NCI-H748 treated with DMSO at 0.1 percent for 48 hours (cell line): Measurements from ENCODE around the gene TMEM95.

Experiments
- DNase-seq: peaks from one replicate; lab custom pipeline; 2025; lab: John Stamatoyannopoulos, UW

TMEM95 gene

DNA sequence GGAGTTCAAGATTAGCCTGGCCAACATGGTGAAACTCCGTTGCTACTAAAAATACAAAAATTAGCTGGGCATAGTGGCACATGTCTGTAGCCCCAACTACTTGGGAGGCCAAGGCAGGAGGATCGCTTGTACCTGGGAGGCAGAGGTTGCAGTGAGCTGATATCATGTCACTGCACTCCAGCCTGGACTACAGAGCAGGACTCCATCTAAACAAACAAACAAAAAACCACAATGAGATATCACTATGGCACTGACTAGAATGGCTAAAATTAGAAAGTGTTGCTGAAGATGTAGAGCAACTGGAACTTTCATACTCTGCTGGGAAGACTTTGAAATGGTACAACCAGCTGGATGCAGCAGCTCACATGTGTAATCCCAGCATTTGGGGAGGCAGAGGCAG lies 19.4 kb downstream of the TMEM95 start:
- DNase-seq = no peak

DNA sequence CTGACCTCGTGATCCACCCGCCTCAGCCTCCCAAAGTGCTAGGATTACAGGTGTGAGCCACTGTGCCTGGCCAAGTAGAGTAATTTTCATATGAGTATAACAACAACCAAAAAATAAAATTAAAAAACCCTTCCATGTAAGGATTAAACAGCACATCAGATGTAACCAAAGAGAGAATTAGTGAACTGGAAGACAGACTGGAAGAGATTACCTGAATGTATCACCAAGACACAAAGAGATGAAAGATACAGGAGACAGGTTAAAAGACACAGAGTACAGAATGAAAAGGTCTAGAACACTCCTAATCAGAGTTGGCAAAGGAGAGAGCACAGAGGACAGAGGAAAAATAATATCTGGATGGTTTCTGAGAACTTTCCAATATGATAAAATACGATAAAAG lies 24.2 kb downstream of the TMEM95 start:
- no peak for DNase-seq

DNA sequence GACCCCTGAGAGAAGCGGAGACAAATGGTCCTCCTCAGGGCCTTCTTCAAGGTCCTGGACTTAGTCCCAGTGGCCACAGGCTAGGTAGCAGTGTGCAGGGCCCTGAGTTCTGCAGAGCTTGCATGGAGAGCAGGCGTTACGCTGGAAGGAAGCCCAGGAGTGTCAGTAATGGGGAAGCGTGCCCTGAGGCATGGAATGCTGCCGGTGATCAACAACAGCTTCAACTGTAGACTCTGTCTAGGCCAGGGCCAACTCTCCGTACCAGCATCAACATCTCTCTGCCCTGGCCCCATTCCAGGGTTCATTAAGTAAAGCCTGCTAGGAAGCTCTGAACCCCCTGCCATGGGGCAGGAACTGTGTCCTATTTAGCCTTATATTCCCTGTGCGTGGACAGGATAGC lies 25.4 kb downstream of the TMEM95 start:
- peak; percentile 17 for DNase-seq

DNA sequence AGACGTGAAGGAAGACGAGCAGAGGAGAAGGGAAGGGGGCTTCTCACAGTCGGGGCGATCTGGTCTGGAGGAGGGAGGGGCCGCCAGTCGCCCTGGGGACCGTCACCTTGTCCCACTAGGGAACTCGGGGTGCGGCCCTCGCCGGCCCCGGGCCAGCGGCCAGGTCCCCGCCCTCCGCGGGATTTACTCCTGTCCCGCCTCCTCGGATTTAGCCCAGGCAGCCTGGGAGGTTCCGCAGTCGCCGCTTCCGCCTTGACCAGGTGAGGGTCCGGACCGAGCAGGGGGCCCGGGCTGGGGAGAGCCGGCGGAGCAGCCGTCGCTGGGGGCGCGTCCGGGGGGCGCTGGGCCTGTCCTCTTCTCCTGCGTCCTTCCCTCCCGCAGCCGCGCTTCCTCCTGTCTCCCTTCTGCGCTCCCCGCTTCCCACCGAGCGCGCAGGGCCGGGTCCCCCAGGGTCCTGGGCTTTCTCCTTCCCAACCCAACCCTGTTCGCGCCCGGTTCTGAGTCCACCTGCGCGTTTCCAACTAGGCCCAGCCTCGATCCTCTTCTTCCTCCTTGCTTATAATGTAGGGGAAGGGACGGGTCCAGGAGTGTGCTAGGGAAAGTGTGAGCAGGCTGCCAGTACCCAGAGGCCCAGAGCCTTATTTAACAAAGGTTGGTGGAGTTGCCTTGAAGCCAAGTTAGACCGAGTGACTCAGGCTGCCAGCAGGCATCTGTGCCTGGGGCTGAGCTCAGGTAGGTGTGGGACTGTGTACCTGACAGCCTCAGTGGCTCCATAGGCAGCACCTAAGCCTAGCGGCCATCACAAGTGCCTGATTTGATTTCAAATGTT lies 26.1 kb downstream of the TMEM95 start, which contains the start of gene TNK1:
Gene TNK1 (plus strand): TSS at position 235 of the 829 bp plus-strand sequence. CDS start 1,838 bp downstream, outside the sequence.
- peak; percentile 35 for DNase-seq

DNA sequence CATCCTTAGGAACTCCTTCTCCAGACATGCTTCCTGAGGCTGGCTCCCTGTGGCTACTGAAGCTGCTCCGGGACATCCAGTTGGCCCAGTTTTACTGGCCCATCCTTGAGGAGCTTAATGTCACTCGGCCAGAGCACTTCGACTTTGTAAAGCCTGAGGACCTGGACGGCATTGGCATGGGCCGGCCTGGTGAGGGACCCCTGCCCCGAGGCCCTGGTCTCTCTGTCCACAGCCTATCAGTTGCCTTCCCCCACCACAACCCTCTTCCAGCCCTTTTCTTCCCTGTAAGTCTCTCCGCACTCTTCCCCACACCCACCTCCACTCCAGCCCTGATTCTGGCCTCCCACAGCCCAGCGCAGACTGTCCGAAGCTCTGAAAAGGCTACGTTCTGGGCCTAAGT lies 27.9 kb downstream of the TMEM95 start:
- no peak for DNase-seq

DNA sequence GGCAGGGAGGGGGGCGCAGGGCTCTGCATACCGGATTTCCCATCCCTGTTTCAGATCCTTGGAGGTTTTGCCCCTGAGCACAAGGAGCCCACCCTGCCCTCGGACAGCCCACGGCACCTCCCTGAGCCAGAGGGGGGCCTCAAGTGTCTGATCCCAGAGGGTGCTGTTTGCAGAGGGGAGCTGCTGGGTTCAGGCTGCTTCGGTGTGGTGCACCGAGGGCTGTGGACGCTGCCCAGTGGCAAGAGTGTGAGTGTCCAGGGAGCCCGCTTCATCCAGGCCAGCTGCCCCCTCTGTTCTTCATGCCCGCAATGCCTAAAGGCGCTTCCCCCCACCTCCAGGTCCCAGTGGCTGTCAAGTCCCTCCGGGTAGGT lies 28.4 kb downstream of the TMEM95 start:
- no peak for DNase-seq

DNA sequence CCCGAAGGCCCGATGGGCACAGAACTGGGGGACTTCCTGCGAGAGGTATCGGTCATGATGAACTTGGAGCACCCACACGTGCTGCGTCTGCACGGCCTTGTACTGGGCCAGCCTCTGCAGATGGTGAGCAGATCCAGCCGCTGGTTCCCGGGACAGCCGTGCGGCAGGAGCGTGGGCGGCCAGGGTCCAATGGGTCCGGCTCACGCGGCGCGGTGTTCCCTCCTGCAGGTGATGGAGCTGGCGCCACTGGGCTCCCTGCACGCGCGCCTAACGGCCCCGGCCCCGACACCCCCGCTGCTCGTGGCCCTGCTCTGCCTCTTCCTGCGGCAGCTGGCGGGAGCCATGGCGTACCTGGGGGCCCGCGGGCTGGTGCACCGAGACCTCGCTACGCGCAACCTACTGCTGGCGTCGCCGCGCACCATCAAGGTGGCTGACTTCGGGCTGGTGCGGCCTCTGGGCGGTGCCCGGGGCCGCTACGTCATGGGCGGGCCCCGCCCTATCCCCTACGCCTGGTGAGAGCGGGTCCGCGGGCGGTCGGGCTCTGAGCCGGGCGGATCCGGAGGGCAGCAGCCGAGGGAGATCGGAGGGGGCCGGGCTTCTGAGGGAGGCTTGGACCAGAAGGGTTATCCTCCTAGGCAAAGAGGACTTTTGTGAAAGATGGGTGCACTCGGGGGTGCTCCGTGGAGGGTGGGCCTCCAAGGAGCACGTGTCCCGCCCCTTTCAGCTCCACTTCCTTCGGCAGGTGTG lies 29.0 kb downstream of the TMEM95 start:
- DNase-seq = peak; percentile 85

DNA sequence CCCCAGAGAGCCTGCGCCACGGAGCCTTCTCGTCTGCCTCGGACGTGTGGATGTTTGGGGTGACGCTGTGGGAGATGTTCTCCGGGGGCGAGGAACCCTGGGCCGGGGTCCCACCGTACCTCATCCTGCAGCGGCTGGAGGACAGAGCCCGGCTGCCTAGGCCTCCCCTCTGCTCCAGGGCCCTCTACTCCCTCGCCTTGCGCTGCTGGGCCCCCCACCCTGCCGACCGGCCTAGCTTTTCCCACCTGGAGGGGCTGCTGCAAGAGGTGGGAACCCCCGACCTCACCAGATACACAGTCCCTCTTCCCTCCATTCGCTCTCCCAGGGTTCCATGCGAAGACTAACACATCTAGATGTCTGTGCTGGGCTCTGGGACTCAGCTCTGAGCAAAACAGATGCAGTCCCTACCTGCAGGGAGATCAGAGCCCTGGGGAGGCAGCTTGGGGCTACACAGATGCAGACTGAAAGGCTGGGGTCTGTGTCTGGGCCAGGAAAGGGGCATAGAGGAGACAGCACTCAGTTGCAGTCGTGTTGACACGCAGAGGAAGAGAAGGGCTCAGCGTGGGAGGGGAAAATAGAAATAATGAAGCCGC lies 29.6 kb downstream of the TMEM95 start:
- DNase-seq = no peak

DNA sequence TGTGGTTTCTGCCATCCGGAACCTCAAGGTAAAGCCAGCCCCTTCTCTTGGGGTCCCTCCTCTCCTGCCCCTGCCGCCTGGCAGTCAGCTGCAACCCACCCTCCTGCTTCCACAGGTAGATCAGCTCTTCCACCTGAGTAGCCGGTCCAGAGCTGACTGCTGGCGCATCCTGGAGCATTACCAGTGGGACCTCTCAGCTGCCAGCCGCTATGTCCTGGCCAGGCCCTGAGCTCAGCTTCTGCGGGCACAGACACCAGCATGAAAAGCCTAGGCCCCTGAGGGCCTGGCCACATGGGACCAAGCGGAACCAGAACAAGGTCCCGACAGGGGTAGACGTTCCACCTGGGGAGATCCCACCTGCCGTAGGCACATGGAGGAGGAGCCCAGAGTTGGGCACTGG lies 33.9 kb downstream of the TMEM95 start:
- no peak for DNase-seq

DNA sequence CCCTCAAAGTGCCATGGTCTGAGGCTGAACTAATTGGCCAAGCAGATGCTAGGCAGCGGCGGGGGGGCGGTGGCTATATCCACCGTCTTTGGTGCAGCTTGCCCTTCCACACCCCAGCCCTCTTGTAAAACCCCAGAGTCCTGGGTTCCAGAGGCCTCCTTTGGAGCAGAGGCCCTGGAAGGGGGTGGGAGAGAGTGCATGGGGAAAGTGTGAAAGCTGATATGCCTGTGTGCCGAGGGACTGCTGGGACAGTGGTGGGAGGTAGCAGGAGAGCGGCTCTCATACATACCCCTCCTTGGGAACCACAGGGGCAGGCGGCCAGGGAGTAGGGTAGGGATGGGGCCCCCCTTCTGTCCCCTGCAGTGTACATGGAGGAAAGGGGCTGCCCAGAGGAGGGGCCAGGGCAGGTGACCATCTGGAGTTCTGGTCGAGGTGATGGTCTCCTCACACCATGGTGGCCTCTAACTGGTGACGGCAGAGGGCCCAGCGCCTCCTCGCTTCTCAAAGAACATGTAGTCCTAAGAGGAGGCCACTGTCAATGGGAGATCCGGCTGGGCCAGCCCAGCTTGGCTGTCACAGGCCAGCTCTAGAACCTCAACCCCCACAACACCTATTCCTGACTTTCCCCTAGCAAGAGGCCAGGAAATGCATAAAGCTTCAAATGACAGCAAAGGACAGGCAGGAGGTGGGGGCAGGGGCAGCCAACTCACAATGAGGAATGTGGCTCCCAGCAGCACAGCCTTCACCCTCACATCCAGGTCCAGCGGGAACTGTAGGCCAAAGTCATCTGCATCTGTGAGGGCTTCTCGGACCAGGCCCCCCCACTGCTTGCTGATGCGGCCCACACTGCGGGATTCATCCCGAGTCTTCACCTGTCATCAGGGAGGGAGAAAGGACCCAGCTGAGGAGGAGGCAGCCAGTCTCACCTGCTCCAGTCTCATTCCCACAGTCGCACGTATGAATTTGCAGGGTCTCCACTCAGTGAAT lies 35.3 kb downstream of the TMEM95 start:
- DNase-seq = no peak

DNA sequence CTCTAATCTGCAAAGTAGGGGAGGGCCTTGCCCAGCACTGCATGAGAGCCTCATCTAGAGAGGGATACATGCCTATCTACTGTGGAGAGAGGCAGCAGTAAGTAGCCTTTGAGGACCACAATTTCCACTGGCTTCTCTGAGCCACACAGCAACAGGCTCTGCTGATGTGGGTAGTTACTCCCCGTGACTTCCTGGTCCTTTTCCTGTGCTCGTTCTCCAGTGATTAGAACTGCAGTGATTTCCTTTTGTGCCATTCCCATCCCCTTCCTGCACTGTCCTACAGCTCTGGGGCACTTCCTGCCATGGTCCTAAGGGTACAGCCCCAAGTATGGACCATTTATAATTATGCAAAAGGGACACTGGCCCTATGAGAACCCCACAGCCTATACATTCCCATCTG lies 36.4 kb downstream of the TMEM95 start:
- no peak for DNase-seq

DNA sequence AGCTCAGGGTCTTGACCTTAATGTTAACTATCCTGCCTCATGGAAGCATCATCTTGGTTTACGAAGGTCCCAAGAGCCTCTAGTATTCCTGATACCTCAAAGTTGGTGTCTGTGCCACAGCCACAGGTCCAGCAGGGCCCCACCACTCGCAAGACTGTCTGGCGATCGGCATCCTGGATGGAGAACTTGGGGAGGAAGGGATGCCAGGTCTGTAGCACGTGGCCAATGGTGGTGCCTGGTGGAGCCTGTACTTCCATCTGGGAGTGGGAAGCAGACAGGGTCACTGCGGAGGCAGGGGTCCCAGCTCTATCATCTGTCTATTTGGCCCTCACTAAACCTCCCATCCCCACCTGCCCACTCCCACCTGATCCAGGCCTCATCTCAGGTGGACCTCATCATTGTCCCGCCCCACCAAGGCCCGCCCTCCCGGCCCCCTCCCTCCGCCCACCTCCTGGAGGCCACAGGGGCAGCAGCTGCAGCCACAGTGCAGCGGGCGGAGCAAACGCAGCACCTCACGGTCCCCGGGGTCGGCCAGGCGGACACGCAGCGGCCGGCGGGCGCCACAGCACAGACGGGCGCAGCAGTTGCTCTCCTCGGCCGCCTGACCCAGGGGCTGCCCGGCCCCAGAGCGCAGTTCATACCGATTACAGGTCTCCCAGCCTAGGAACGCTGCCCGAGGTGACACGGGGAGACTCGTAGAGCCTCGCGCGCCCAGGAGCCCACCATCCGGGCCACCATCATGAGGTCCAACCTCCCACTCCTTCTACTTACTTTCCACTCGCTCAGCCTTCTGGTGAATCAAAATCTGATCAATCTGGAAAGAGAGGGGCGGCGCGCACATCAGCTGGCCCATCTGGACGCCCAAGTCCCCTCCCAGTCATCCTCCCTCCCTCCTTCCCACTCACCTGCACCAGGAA lies 38.0 kb downstream of the TMEM95 start:
- DNase-seq = no peak

DNA sequence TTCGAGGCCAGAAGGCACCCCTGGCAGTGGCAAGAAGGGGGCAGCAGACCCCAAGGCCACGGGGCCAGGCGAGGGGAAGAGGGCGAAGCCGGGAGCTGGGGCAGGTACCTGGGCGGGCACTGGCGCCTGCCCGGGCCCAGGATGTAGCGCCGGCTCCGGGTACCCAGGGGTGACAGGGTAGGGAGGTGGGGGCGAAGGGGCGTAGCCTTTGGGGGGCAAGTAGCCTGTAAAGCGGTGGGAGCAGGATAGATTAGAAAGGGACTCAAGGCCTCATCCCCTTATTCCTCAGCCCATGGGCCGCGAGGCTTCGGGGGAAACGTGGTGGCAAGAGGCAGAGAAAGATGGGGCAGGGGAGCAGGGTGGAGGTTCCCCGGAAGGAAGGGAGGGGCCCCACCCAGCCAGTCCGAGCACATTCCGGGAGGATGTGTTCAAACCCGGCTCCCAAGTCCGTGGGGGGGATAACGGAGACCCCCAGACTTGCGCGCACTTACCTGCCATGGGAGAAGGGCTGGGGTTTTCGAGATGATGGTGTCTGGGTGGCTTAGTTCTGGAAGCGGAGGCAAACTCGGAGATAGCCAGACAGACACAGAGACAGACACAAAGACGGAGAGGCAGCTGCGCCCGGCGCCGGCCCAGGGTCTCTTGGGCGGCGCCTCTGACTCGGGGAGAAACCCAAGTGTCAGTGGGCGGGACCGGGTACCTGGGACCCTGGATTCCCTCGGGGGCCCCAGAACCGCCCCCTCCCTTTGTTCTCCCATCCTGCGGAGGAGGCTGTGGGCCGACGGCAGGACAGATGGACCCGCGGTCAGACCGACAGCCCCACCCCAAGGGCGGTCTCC lies 38.9 kb downstream of the TMEM95 start:
- peak; percentile 77 for DNase-seq

DNA sequence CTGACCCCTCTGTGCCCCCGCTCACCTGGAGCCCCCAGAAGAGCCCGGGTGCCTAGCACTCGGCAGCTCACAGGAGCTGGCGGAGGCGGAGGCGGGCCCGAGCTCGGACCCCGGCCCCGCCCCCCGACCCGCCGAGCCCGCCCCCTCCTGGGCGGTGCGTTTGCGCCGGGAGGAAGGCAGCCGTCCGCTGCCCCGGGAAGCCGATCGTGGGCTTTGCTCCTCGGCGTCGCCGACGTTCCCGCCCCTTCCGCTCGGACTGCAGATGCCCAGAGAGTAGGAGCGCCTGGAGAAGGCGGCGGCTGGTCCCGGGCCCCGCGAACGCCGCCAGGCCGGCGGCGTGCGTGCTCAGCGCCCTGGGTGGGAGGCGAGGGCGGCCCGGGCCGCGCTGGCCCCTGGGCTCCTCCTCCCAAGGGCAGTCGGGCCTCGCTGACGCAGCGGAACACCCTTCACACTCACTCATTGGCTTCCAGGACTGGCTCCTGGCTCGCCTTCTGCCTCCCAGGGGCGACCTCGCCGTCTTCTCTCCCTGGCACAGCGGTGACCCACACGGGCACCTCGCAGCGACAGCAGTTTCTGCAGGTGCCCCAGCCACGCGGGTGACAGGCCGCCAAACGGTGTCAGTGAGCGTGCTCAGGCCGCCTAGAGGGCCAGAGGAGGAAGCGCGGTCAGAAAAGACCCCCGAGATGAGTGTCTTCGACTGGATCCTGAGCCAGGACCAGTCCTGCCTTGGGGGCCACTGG lies 39.7 kb downstream of the TMEM95 start, which contains the start of gene PLSCR3:
Gene PLSCR3 (minus strand): TSS at position 74 of the 740 bp plus-strand sequence. CDS start 415 bp downstream, outside the sequence.
- peak; percentile 80 for DNase-seq

DNA sequence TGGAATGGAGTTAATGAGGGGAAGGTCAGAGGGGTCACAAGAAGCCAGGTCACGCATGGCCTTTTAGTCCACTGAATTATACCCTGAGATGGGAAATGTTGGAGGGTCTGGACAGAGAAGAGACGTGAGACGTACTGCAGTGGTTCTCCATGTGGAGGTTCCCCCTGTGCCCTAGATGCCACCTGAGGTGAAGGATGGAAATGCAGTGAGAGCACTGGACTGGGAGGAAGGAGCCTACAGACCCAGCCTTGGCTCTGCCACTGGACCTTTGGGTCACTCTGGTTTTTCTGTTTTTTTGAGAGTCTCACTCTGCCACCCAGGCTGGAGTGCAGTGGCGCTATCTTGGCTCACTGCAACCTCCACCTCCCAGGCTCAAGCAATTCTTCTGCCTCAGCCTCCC lies 41.2 kb downstream of the TMEM95 start:
- no peak for DNase-seq

DNA sequence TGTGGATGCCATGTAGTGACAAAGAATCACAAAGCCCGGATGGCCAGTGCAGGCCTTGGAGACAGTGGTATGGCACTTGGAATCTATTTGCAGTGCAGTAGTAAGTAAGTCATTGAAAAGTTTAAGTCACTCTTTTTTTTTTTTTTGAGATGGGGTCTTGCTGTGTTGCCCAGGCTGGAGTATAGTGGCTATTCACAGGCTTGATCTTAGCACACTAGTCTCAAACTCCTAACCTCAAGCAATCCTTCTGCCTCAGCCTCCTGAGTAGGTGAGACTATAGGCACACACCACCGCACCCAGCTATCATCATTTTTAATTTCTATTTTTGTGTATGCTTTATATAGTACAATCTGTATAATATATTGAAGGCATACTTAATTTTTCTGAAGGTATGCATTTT lies 43.7 kb downstream of the TMEM95 start:
- DNase-seq = no peak

DNA sequence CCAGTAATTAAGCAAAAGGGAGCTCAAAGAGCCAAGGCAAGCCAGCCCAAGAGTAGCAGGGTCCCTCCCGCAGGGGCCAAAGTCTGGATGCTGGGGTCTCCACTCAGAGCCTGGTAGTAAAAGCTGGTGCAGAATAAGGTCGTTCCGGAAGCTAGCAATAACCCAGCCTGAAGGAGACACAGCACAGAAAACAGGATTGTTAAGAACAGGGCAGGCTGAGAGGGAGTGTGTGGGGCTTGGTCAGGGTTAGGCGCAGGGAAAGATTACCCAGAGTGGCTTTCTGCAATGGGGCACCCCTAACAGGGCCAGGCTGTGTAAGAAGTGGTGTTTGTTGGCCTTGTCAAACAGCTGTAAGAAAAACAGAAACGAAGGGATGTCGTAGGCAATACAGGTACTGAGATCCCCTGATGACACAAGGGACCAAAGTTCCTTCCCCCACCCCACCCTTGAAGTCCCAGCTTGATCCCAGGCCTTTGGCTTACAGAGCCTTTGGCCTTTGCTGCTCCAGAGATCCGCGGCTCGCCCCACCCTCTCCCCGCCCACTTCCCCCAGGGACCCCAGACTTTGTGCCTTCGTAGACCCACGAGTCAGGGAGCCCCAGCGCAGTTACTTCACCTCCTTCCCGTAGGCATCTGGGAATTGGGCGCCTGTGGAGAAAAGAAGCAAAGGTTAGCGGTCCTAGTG lies 48.2 kb downstream of the TMEM95 start:
- peak; percentile 60 for DNase-seq

DNA sequence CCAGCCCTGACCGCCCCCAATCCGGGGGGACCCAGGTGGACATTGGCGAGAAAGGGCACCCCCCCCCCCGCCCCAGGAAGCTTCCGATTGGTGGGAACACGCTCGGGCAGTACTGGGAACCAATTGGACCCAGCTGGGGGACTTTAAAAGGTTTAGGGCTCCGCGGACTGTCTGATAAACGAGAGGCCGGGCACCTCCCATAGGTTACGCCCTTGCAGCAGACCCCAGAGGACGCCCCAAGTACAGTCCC lies 48.7 kb downstream of the TMEM95 start:
- peak; percentile 76 for DNase-seq
